SK-N-SH (cell line): Measurements from ENCODE around the gene BAG5. TPM values are rescaled to one million over a fixed set of nuclear protein-coding genes. Genes with fewer than 3 reads are reported as not detected.

Experiments used
- CTCF ChIA-PET: fragments of 300-600, 350-600 bp; formaldehyde crosslinking; extraction: SDS; loops from one replicate; lab custom pipeline; 2021; lab: Yijun Ruan, JAX
- POLR2A ChIA-PET: fragments of 350-600 bp; sonication (Branson Sonifier 250); formaldehyde crosslinking; extraction: SDS; loops from one replicate; lab custom pipeline; 2020; ENCODE audit warnings: antibody characterized with exemption, inconsistent platforms; lab: Yijun Ruan, JAX
- DNase-seq: peaks from one replicate; pipeline ENCODE4 v3.0.0; 2012
- H2AFZ ChIP-seq: fragments of 200-600 bp; sonication (generic); 2 replicates; pipeline ENCODE4 v1.8.1; 2016; ENCODE audit warnings: antibody characterized with exemption, mild to moderate bottlenecking, low read depth
- H3F3A ChIP-seq: fragments of 200-600 bp; sonication (generic); replicated peaks from 2 replicates; pipeline ENCODE3; 2016; ENCODE audit warnings: antibody characterized with exemption, mild to moderate bottlenecking; ENCODE audit not compliant: insufficient read depth
- H3K27ac ChIP-seq, 2 experiments: fragments of 200-500 bp in 1 of 2; fragments of 200-600 bp in 1 of 2; sonication (Bioruptor generic) in 1 of 2; sonication (generic), shearing (Covaris generic) in 1 of 2; 2 replicates each; pipeline versions ENCODE4 v1.5.1 to v1.6.1; 2014 to 2016; ENCODE audit warnings: low read depth in 2 of 2, inconsistent platforms in 1 of 2, low read length in 1 of 2, mild to moderate bottlenecking in 1 of 2, mixed read lengths in 1 of 2
- H3K27me3 ChIP-seq: fragments of 200-600 bp; sonication (generic), shearing (Covaris generic); 2 replicates; pipeline ENCODE4 v1.6.1; 2016; ENCODE audit warnings: mixed run types; ENCODE audit not compliant: insufficient read depth
- H3K36me3 ChIP-seq, 2 experiments: fragments of 200-500 bp in 1 of 2; fragments of 200-600 bp in 1 of 2; sonication (Bioruptor generic) in 1 of 2; sonication (generic) in 1 of 2; replicated peaks in 1 of 2; 2 replicates each; pipeline versions ENCODE3 to v1.5.1; 2014 to 2016; ENCODE audit warnings: low read length in 1 of 2, mild to moderate bottlenecking in 1 of 2; ENCODE audit not compliant: insufficient read depth in 2 of 2, control insufficient read depth in 1 of 2
- H3K4me1 ChIP-seq, 2 experiments: fragments of 200-500 bp in 1 of 2; fragments of 200-600 bp in 1 of 2; sonication (Bioruptor generic) in 1 of 2; sonication (generic), shearing (Covaris generic) in 1 of 2; 2 replicates each; pipeline versions ENCODE4 v1.5.1 to v1.6.1; 2014 to 2016; ENCODE audit warnings: low read depth in 1 of 2, low read length in 1 of 2, mixed run types in 1 of 2; ENCODE audit not compliant: insufficient read depth in 2 of 2, control insufficient read depth in 1 of 2
- H3K4me2 ChIP-seq: fragments of 200-600 bp; sonication (generic), shearing (Covaris generic); 2 replicates; pipeline ENCODE4 v1.6.1; 2017; ENCODE audit warnings: mixed run types
- H3K4me3 ChIP-seq, 2 experiments: fragments of 200-500 bp in 1 of 2; fragments of 200-600 bp in 1 of 2; sonication (Bioruptor generic) in 1 of 2; sonication (generic), shearing (Covaris generic) in 1 of 2; 2 replicates each; pipeline versions ENCODE4 v1.5.1 to v1.8.1; 2014 to 2016; ENCODE audit warnings: low read depth in 2 of 2, inconsistent platforms in 1 of 2, low read length in 1 of 2, mild to moderate bottlenecking in 1 of 2, mixed read lengths in 1 of 2, moderate library complexity in 1 of 2
- H3K79me2 ChIP-seq: fragments of 200-600 bp; sonication (generic); 2 replicates; pipeline ENCODE4 v1.8.1; 2017; ENCODE audit warnings: mild to moderate bottlenecking; ENCODE audit not compliant: insufficient read depth
- H3K9ac ChIP-seq: fragments of 200-600 bp; sonication (generic); 2 replicates; pipeline ENCODE4 v1.6.1; 2017; ENCODE audit warnings: mixed run types
- H3K9me2 ChIP-seq: fragments of 200-600 bp; sonication (generic); 2 replicates; pipeline ENCODE4 v1.6.1; 2017; ENCODE audit warnings: mixed run types
- H3K9me3 ChIP-seq: fragments of 200-600 bp; sonication (generic); 2 replicates; pipeline ENCODE4 v1.6.1; 2017; ENCODE audit warnings: mixed run types, mild to moderate bottlenecking, moderate library complexity
- H4K20me1 ChIP-seq: fragments of 200-600 bp; sonication (generic); 2 replicates; pipeline ENCODE4 v1.6.1; 2017; ENCODE audit warnings: mild to moderate bottlenecking, mixed run types; ENCODE audit not compliant: insufficient read depth
- FOSL2 ChIP-seq: IDR thresholded peaks from 2 replicates; pipeline ENCODE4 v1.4.0; 2012; ENCODE audit warnings: low read depth, mild to moderate bottlenecking, moderate library complexity, borderline replicate concordance
- GABPA ChIP-seq: IDR thresholded peaks from 2 replicates; pipeline ENCODE4 v1.4.0; 2012; ENCODE audit warnings: low read depth, mild to moderate bottlenecking
- JUND ChIP-seq: IDR thresholded peaks from 2 replicates; pipeline ENCODE4 v1.4.0; 2012
- MEF2A ChIP-seq: IDR thresholded peaks from 2 replicates; pipeline ENCODE4 v1.4.0; 2012; ENCODE audit warnings: low read depth, borderline replicate concordance
- MXI1 ChIP-seq: IDR thresholded peaks from 2 replicates; pipeline ENCODE4 v1.6.1; 2012; ENCODE audit warnings: mild to moderate bottlenecking, low read depth, low read length, improper control_type of control experiment
- NFIC ChIP-seq: IDR thresholded peaks from 2 replicates; pipeline ENCODE4 v1.4.0; 2012; ENCODE audit warnings: borderline replicate concordance
- NRF1 ChIP-seq: IDR thresholded peaks from 2 replicates; pipeline ENCODE4 v1.6.1; 2012; ENCODE audit warnings: low read depth, mild to moderate bottlenecking, low read length
- RAD21 ChIP-seq: IDR thresholded peaks from 2 replicates; pipeline ENCODE4 v1.6.1; 2012; ENCODE audit warnings: mild to moderate bottlenecking, low read length
- RCOR1 ChIP-seq: fragments of 150-350 bp; IDR thresholded peaks from 2 replicates; pipeline ENCODE4 v1.6.1; 2017; ENCODE audit warnings: antibody characterized with exemption, low read length
- RFX5 ChIP-seq: IDR thresholded peaks from 2 replicates; pipeline ENCODE4 v1.6.1; 2012; ENCODE audit warnings: mild to moderate bottlenecking, improper control_type of control experiment, low read length
- RXRA ChIP-seq: IDR thresholded peaks from 2 replicates; pipeline ENCODE4 v1.4.0; 2012; ENCODE audit warnings: low read depth, mild to moderate bottlenecking, borderline replicate concordance
- SIN3A ChIP-seq: IDR thresholded peaks from 2 replicates; pipeline ENCODE4 v1.6.1; 2012; ENCODE audit warnings: low read depth, mild to moderate bottlenecking, low read length, moderate library complexity, borderline replicate concordance
- SMC3 ChIP-seq: IDR thresholded peaks from 2 replicates; pipeline ENCODE4 v1.6.1; 2012; ENCODE audit warnings: low read depth, low read length, improper control_type of control experiment
- TAF1 ChIP-seq: IDR thresholded peaks from 2 replicates; pipeline ENCODE4 v1.6.1; 2012; ENCODE audit warnings: low read depth, mild to moderate bottlenecking, low read length, moderate library complexity, borderline replicate concordance
- TCF12 ChIP-seq: IDR thresholded peaks from 2 replicates; pipeline ENCODE4 v1.4.0; 2012
- TEAD4 ChIP-seq: IDR thresholded peaks from 2 replicates; pipeline ENCODE4 v1.4.0; 2012; ENCODE audit warnings: mild to moderate bottlenecking, borderline replicate concordance; ENCODE audit not compliant: insufficient read depth
- WGBS: methylation state at CpG from one replicate; pipeline ENCODE4 v1.1.6; 2017; ENCODE audit warnings: low lambda C conversion rate; 5-methylcytosine and 5-hydroxymethylcytosine counted together
- polyA plus RNA-seq, 3 experiments: library from polyadenylated mRNA; depleted of rRNA; stranded (reverse); fragments of >200 nt; gene quantifications; 2 replicates each; pipeline ENCODE4 v1.2.3, GENCODE V29; 2012
- TF ChIP-seq, protein P1 (sequence below): fragments of 150-350 bp; IDR thresholded peaks from 2 replicates; pipeline ENCODE4 v1.6.1; 2016; ENCODE audit warnings: mild to moderate bottlenecking, low read depth, low read length
- TF ChIP-seq, protein P2 (sequence below): fragments of 200-600 bp; sonication (generic); IDR thresholded peaks from 2 replicates; pipeline ENCODE4 v1.6.1; 2017; ENCODE audit warnings: antibody characterized with exemption, mild to moderate bottlenecking, moderate library complexity
- TF ChIP-seq, protein P3 (sequence below): IDR thresholded peaks from 2 replicates; pipeline ENCODE4 v1.6.1; 2012; ENCODE audit warnings: mild to moderate bottlenecking, low read depth, low read length, moderate library complexity

Gene BAG5
- polyA plus RNA-seq, 1 of the 3 experiments (the other 2 are of a cell fraction) = 5.2 TPM

DNA sequence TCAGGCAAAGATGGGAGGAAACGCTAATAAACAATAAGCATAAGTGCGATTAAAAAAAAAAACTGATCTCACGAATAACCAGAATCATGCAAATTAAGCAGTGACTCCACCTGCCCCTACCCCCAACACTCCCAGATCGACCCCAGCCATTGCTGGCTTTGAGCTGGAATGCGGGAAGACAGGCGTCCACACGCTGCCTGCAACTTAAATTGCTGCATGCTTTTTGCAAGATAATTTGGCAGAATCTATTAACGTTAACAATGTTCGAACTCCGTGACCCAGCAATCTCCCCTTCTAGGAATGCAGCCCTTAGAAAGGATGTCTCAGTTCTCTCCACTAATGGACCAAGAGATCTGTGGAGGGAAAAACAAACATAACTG, 38.9 kb downstream of the BAG5 start:
- WGBS = 80% methylated on average over 10 of the region's 10 CpGs
- Histone ChIP-seq H3K9ac (no peak overlapping the region), H3K4me2 (no peak overlapping the region), H3F3A (peaks cover 8% of the 10 kb centered on the region), H3K27ac (no peak overlapping the region), H3K79me2 (peaks cover under 1% of the 10 kb centered on the region; the same call in 1 of the 2 replicates), H3K4me3 (no peak overlapping the region; a peak in 2 of 4 replicates), H2AFZ (no peak overlapping the region), H3K27me3 (peaks cover 16% of the 10 kb centered on the region), H3K4me1 (peaks cover 9 to 21% of the 10 kb centered on the region in 2 experiments; a peak in 1 of 4 replicates), H3K9me3 (no peaks in the 10 kb centered on the region), H3K9me2 (no peaks in the 10 kb centered on the region), H3K36me3 (peaks cover 0 to 4% of the 10 kb centered on the region in 2 experiments), H4K20me1 (no peaks in the 10 kb centered on the region)
- ChIA-PET POLR2A (interaction anchor here (3.5 kb wide), 1 partner anchor 19 kb away, joined by 19 read pairs; no protein-coding TSS in a partner anchor), CTCF (interaction anchor here (1.6 to 9.6 kb wide), 3 partner anchors 19 to 26 kb away, joined by 4 to 194 read pairs (median 7); no protein-coding TSS in a partner anchor)
- DNase-seq = no peak
- TF ChIP-seq SMC3 (no peak), RCOR1 (no peak), TCF12 (no peak), MXI1 (no peak), RFX5 (no peak), FOSL2 (no peak), RAD21 (no peak), TAF1 (no peak), NRF1 (no peak), NFIC (no peak), TEAD4 (no peak), GABPA (no peak), MEF2A (no peak), RXRA (no peak), SIN3A (no peak), JUND (no peak)
- TF ChIP-seq, protein P1, sequence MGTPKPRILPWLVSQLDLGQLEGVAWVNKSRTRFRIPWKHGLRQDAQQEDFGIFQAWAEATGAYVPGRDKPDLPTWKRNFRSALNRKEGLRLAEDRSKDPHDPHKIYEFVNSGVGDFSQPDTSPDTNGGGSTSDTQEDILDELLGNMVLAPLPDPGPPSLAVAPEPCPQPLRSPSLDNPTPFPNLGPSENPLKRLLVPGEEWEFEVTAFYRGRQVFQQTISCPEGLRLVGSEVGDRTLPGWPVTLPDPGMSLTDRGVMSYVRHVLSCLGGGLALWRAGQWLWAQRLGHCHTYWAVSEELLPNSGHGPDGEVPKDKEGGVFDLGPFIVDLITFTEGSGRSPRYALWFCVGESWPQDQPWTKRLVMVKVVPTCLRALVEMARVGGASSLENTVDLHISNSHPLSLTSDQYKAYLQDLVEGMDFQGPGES = no peak
- TF ChIP-seq, protein P2, sequence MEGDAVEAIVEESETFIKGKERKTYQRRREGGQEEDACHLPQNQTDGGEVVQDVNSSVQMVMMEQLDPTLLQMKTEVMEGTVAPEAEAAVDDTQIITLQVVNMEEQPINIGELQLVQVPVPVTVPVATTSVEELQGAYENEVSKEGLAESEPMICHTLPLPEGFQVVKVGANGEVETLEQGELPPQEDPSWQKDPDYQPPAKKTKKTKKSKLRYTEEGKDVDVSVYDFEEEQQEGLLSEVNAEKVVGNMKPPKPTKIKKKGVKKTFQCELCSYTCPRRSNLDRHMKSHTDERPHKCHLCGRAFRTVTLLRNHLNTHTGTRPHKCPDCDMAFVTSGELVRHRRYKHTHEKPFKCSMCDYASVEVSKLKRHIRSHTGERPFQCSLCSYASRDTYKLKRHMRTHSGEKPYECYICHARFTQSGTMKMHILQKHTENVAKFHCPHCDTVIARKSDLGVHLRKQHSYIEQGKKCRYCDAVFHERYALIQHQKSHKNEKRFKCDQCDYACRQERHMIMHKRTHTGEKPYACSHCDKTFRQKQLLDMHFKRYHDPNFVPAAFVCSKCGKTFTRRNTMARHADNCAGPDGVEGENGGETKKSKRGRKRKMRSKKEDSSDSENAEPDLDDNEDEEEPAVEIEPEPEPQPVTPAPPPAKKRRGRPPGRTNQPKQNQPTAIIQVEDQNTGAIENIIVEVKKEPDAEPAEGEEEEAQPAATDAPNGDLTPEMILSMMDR = no peak
- TF ChIP-seq, protein P3, sequence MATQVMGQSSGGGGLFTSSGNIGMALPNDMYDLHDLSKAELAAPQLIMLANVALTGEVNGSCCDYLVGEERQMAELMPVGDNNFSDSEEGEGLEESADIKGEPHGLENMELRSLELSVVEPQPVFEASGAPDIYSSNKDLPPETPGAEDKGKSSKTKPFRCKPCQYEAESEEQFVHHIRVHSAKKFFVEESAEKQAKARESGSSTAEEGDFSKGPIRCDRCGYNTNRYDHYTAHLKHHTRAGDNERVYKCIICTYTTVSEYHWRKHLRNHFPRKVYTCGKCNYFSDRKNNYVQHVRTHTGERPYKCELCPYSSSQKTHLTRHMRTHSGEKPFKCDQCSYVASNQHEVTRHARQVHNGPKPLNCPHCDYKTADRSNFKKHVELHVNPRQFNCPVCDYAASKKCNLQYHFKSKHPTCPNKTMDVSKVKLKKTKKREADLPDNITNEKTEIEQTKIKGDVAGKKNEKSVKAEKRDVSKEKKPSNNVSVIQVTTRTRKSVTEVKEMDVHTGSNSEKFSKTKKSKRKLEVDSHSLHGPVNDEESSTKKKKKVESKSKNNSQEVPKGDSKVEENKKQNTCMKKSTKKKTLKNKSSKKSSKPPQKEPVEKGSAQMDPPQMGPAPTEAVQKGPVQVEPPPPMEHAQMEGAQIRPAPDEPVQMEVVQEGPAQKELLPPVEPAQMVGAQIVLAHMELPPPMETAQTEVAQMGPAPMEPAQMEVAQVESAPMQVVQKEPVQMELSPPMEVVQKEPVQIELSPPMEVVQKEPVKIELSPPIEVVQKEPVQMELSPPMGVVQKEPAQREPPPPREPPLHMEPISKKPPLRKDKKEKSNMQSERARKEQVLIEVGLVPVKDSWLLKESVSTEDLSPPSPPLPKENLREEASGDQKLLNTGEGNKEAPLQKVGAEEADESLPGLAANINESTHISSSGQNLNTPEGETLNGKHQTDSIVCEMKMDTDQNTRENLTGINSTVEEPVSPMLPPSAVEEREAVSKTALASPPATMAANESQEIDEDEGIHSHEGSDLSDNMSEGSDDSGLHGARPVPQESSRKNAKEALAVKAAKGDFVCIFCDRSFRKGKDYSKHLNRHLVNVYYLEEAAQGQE = no peak
